Testis (tissue), 5 donors: Measurements from ENCODE around the gene ANKRD13A. TPM values are rescaled to one million over a fixed set of nuclear protein-coding genes. Genes with fewer than 3 reads are reported as not detected.
A peak's percentile ranks its signal among the peaks of the same experiment; 100 is the strongest.

ENCODE experiments used
- DNase-seq: peaks from one replicate; pipeline ENCODE4 v3.0.0-alpha.2; 2019
- H3K27ac ChIP-seq, 2 donors: fragments of 200-600 bp; sonication (generic); one replicate each; pipeline ENCODE4 v1.5.1; 2019
- H3K27me3 ChIP-seq: fragments of 200-600 bp; sonication (generic); one replicate; pipeline ENCODE4 v1.5.1; 2019
- H3K36me3 ChIP-seq: fragments of 200-600 bp; sonication (generic); one replicate; pipeline ENCODE4 v1.5.1; 2017; ENCODE audit warnings: low read depth; ENCODE audit errors: missing control alignments
- H3K4me1 ChIP-seq: fragments of 200-600 bp; sonication (generic); one replicate; pipeline ENCODE4 v1.5.1; 2019
- H3K4me3 ChIP-seq, 2 donors: fragments of 200-600 bp; sonication (generic); one replicate each; pipeline ENCODE4 v1.5.1; 2017 to 2019
- H3K9me3 ChIP-seq: fragments of 200-600 bp; sonication (generic); one replicate; pipeline ENCODE4 v1.5.1; 2017
- CTCF ChIP-seq, 3 experiments: fragments of 450-650 bp in 2 of 3; fragments of 200-600 bp in 1 of 3; sonication (generic) in 1 of 3; IDR thresholded peaks; one replicate each; pipeline ENCODE4 v1.5.1; 2016 to 2019; ENCODE audit warnings: antibody characterized with exemption in 3 of 3, mild to moderate bottlenecking in 2 of 3, moderate library complexity in 1 of 3
- POLR2A ChIP-seq: fragments of 450-650 bp; IDR thresholded peaks from one replicate; pipeline ENCODE4 v1.6.1; 2017; ENCODE audit warnings: antibody characterized with exemption, mild to moderate bottlenecking, moderate library complexity
- WGBS, 2 donors: methylation state at CpG; one replicate each; pipeline ENCODE4 v1.1.5; 2018; 5-methylcytosine and 5-hydroxymethylcytosine counted together
- intact Hi-C: fragments of 100-400 bp; cut with DNase I; formaldehyde crosslinking; loops from one replicate; pipeline ENCODE4 v1.15.1; 2023; ENCODE audit warnings: low total_unique reads
- long read RNA-seq, 2 donors: transcript quantifications; one replicate each; lab custom pipeline, GENCODE V29; 2026
- polyA plus RNA-seq: library from polyadenylated mRNA; stranded (reverse); fragments of 350-450 nt; fragmentation: Illumina TruSeq; extraction: RNeasy Lipid Tissue Mini Kit (QIAGEN cat#74804); gene quantifications from one replicate; pipeline ENCODE4 v1.2.3, GENCODE V29; 2014; ENCODE audit warnings: low read depth, low replicate concordance; ENCODE audit not compliant: insufficient read depth
- total RNA-seq, 2 donors: library from RNA; depleted of rRNA; stranded (reverse); fragments of >200 nt; gene quantifications; one replicate each; pipeline ENCODE4 v1.2.3, GENCODE V29; 2016

The ANKRD13A gene
- total RNA-seq, result 100 to 1,000 TPM; 129 to 165 TPM
- polyA plus RNA-seq, result 156 TPM
- long read RNA-seq, donor 1, full-length matches to known transcripts, result 7 of 7 reads
- long read RNA-seq, donor 1, partial matches to known transcripts, result 0 of 7 reads
- long read RNA-seq, donor 1, other reads (novel, unspliced or antisense), result 0 of 7 reads
- long read RNA-seq, donor 2, full-length matches to known transcripts, result 7 of 7 reads
- long read RNA-seq, donor 2, partial matches to known transcripts, result 0 of 7 reads
- long read RNA-seq, donor 2, other reads (novel, unspliced or antisense), result 0 of 7 reads

- Histone ChIP-seq H3K4me3 (peak within 1 kb of the TSS; percentile 87 to 93), H3K27ac (peak within 1 kb of the TSS; percentile 52 to 64), H3K36me3 (no peaks in the 10 kb centered on the region), H3K9me3 (no peaks in the 10 kb centered on the region), H3K27me3 (no peaks in the 10 kb centered on the region), H3K4me1 (peaks cover 12% of the 10 kb centered on the region)
- DNase-seq, result peak; percentile 93
- 0 to 1% methylated on average over 15 to 26 of the region's 62 CpGs for WGBS, 2 donors
- intact Hi-C loops, result no loop called here
- TF ChIP-seq CTCF (IDR thresholded peaks at IDR 0.05) (peak in 1 of 3 experiments; percentile 1), POLR2A (no peak)
Observed at GRCh38 chr12:109998904-109999648, at the start of gene ANKRD13A. Gene ANKRD13A (plus strand): TSS chr12:109999430. CDS start chr12:109999689, 259 bp downstream.

- intact Hi-C loops, result no loop called here
- TF ChIP-seq POLR2A, result no peak
- TF ChIP-seq CTCF (IDR thresholded peaks at IDR 0.05), result no peak
- no peak for DNase-seq
- Histone ChIP-seq H3K36me3 (no peaks in the 10 kb centered on the region), H3K27ac (no peak overlapping the region), H3K4me1 (peaks cover 20% of the 10 kb centered on the region), H3K9me3 (no peaks in the 10 kb centered on the region), H3K27me3 (no peaks in the 10 kb centered on the region), H3K4me3 (no peak overlapping the region)
Observed at GRCh38 chr12:109950625-109951024, 48.6 kb upstream of the ANKRD13A start.

- H3K27ac ChIP-seq, result no peak overlapping the region
- TF ChIP-seq POLR2A, result no peak
- TF ChIP-seq CTCF (IDR thresholded peaks at IDR 0.05), result no peak
- no peaks in the 10 kb centered on the region for H3K9me3 ChIP-seq
- H3K36me3 ChIP-seq, result no peaks in the 10 kb centered on the region
- no peak for DNase-seq
- H3K27me3 ChIP-seq, result no peaks in the 10 kb centered on the region
- peaks cover 16% of the 10 kb centered on the region for H3K4me1 ChIP-seq
- no peak overlapping the region for H3K4me3 ChIP-seq
- WGBS, 2 donors, result 63 to 64% methylated on average over 5 of the region's 5 CpGs
- intact Hi-C loops, result no loop called here
Observed at GRCh38 chr12:109951136-109951535, 48.1 kb upstream of the ANKRD13A start.

- no peak for DNase-seq
- peaks cover 11% of the 10 kb centered on the region for H3K4me1 ChIP-seq
- H3K27me3 ChIP-seq, result no peaks in the 10 kb centered on the region
- intact Hi-C loops, result no loop called here
- WGBS, 2 donors, result 61 to 63% methylated on average over 7 of the region's 7 CpGs
- TF ChIP-seq CTCF (IDR thresholded peaks at IDR 0.05), result no peak
- TF ChIP-seq POLR2A, result no peak
- no peaks in the 10 kb centered on the region for H3K9me3 ChIP-seq
- no peak overlapping the region for H3K4me3 ChIP-seq
- no peak overlapping the region for H3K27ac ChIP-seq
- H3K36me3 ChIP-seq, result no peaks in the 10 kb centered on the region
Observed at GRCh38 chr12:109951751-109952150, 47.5 kb upstream of the ANKRD13A start.
